ENCODE data around the gene SRA1.
"Not testable (repeated sequence)": the region's sequence is repeated elsewhere in the genome, so short reads cannot be mapped to it uniquely, and the experiment has no call there.

GRCh38 chr5:140579188-140579747 is 22.0 kb upstream of the SRA1 start:
- not testable (repeated sequence) for TF ChIP-seq POLR2A (IDR thresholded peaks at IDR 0.05)
- TF ChIP-seq CTCF (IDR thresholded peaks at IDR 0.05), result peak in 1 of 7 experiments; percentile 22
